GM18873 (cell line): ENCODE data around the gene CALR.
A peak's percentile ranks its signal among the peaks of the same experiment; 100 is the strongest.

Experiments
- ATAC-seq: cut with Tn5 transposase; IDR thresholded peaks from one replicate; pipeline ENCODE4 v1.9.1; 2021; ENCODE audit warnings: mild to moderate bottlenecking, moderate library complexity, moderate number of reproducible peaks; ENCODE audit not compliant: unreplicated experiment, low FRiP score

CALR gene

GRCh38 chr19:12932392-12933286 is 5.8 kb upstream of the CALR start:
- ATAC-seq, result no peak

- ATAC-seq, result peak; percentile 43
Observed at GRCh38 chr19:12933287-12934072, 4.9 kb upstream of the CALR start, which contains the start of gene FARSA. FARSA (minus strand) TSS chr19:12933711; CDS start chr19:12933696, 15 bp downstream.

GRCh38 chr19:12935071-12935470 is 3.3 kb upstream of the CALR start:
- ATAC-seq, result no peak

GRCh38 chr19:12936582-12936981 is 1.8 kb upstream of the CALR start:
- ATAC-seq, result no peak

- ATAC-seq, result no peak
Observed at GRCh38 chr19:12937093-12937926, 1.1 kb upstream of the CALR start.

GRCh38 chr19:12938779-12939601 is 581 bp downstream of the CALR start:
- peak; percentile 10 for ATAC-seq

GRCh38 chr19:12939975-12940423 is 1.6 kb downstream of the CALR start:
- ATAC-seq, result no peak

- ATAC-seq, result no peak
Observed at GRCh38 chr19:12940897-12941296, 2.5 kb downstream of the CALR start.

GRCh38 chr19:12943437-12944044 is 5.1 kb downstream of the CALR start:
- no peak for ATAC-seq

- no peak for ATAC-seq
Observed at GRCh38 chr19:12944104-12944674, 5.8 kb downstream of the CALR start.

GRCh38 chr19:12945479-12946091 is 7.2 kb downstream of the CALR start, which contains the start of gene RAD23A:
RAD23A (plus strand) TSS chr19:12945862; CDS start chr19:12945949, 87 bp downstream.
- peak; percentile 77 for ATAC-seq

GRCh38 chr19:12946092-12946721 is 7.8 kb downstream of the CALR start:
- ATAC-seq, result peak; percentile 20

- ATAC-seq, result no peak
Observed at GRCh38 chr19:12946731-12947496, 8.5 kb downstream of the CALR start.

GRCh38 chr19:12947702-12948611 is 9.5 kb downstream of the CALR start:
- ATAC-seq, result no peak

GRCh38 chr19:12948612-12949362 is 10.4 kb downstream of the CALR start:
- ATAC-seq, result no peak
